ENCODE results near the gene FMN2.

GRCh38 chr1:240090957-240091600 is 604 bp upstream of the FMN2 start:
- TF ChIP-seq CTCF (IDR thresholded peaks at IDR 0.05) (no peak), POLR2A (IDR thresholded peaks at IDR 0.05) (no peak)

All from Peyer's patch (tissue), 4 donors.